ENCODE data around the gene PPP2R2D.

- TF ChIP-seq CTCF (IDR thresholded peaks at IDR 0.05), result no peak
- no peak for TF ChIP-seq POLR2A (IDR thresholded peaks at IDR 0.05)
Observed at GRCh38 chr10:131891929-131892805, 8.6 kb upstream of the PPP2R2D start.

All from right lobe of liver (tissue), 4 donors.